B cell (primary cell): ENCODE data around the gene TMEM208. TPM values are rescaled to one million over a fixed set of nuclear protein-coding genes. Genes with fewer than 3 reads are reported as not detected.
A peak's percentile ranks its signal among the peaks of the same experiment; 100 is the strongest.

Experiments used
- ATAC-seq: fragments of 200-7000 bp; cut with Tn5 transposase; one replicate; pipeline ENCODE4 v1.10.0; 2021; ENCODE audit warnings: low read depth, mild to moderate bottlenecking, moderate number of reproducible peaks, moderate library complexity
- CTCF ChIA-PET: fragments of 350-600 bp; sonication (Branson Sonifier 250); formaldehyde crosslinking; loops from one replicate; lab custom pipeline; 2021; ENCODE audit warnings: antibody characterized with exemption, inconsistent platforms; lab: Charles Lee
- POLR2A ChIA-PET: fragments of 350-600 bp; sonication (Branson Sonifier 250); formaldehyde crosslinking; loops from one replicate; lab custom pipeline; 2021; ENCODE audit warnings: antibody characterized with exemption; lab: Charles Lee
- DNase-seq: peaks from one replicate; pipeline ENCODE4 v3.0.0; 2013
- H2AFZ ChIP-seq: 2 replicates; pipeline ENCODE4 v1.6.1; 2012; ENCODE audit warnings: mild to moderate bottlenecking, low read depth, low read length; ENCODE audit not compliant: insufficient read depth, poor library complexity, severe bottlenecking
- H3K27ac ChIP-seq, 2 donors: 1 replicate in 1 of 2; 2 replicates in 1 of 2; pipeline ENCODE4 v1.5.1; 2012 to 2013; ENCODE audit warnings: low read length in 2 of 2, mild to moderate bottlenecking in 2 of 2, moderate library complexity in 1 of 2
- H3K27me3 ChIP-seq, 4 experiments: fragments of 200-600 bp in 1 of 4; sonication (generic) in 1 of 4; replicated peaks in 1 of 4; 1 replicate in 2 of 4; 2 replicates in 2 of 4; pipeline versions ENCODE4 v1.6.1 to v1.7.0; 2013 to 2016; ENCODE audit warnings: low read length in 3 of 4, mild to moderate bottlenecking in 2 of 4, mixed read lengths in 1 of 4, moderate library complexity in 1 of 4; ENCODE audit not compliant: insufficient read depth in 4 of 4, control insufficient read depth in 3 of 4; ENCODE audit errors: control extremely low read depth in 1 of 4
- H3K36me3 ChIP-seq, 2 experiments: replicated peaks in 1 of 2; 1 replicate in 1 of 2; 2 replicates in 1 of 2; pipeline versions ENCODE4 v1.6.1 to v1.7.1; 2013; ENCODE audit warnings: low read length in 1 of 2; ENCODE audit not compliant: insufficient read depth in 2 of 2, control insufficient read depth in 1 of 2; ENCODE audit errors: control extremely low read depth in 1 of 2, extremely low read depth in 1 of 2
- H3K4me1 ChIP-seq, 2 donors: fragments of 200-600 bp in 1 of 2; sonication (generic) in 1 of 2; 1 replicate in 1 of 2; 2 replicates in 1 of 2; pipeline versions ENCODE4 v1.5.1 to v1.6.1; 2013 to 2017; ENCODE audit warnings: low read length in 2 of 2; ENCODE audit not compliant: control insufficient read depth in 2 of 2, insufficient read depth in 2 of 2
- H3K4me2 ChIP-seq: replicated peaks from 2 replicates; pipeline ENCODE3; 2012; ENCODE audit warnings: mild to moderate bottlenecking, low read depth, low read length; ENCODE audit not compliant: poor library complexity, severe bottlenecking
- H3K4me3 ChIP-seq, 5 experiments: fragments of 200-600 bp in 1 of 5; sonication (generic) in 1 of 5; 1 replicate in 3 of 5; 2 replicates in 2 of 5; pipeline versions ENCODE4 v1.5.1 to v1.7.0; 2011 to 2016; ENCODE audit warnings: low read length in 4 of 5, mild to moderate bottlenecking in 4 of 5, low read depth in 2 of 5, control low read depth in 1 of 5, moderate library complexity in 1 of 5; ENCODE audit not compliant: insufficient read depth in 1 of 5; ENCODE audit errors: control extremely low read depth in 1 of 5, extremely low read depth in 1 of 5
- H3K79me2 ChIP-seq: fragments of 200-600 bp; sonication (generic); one replicate; pipeline ENCODE4 v1.6.0; 2016; ENCODE audit warnings: low read length; ENCODE audit not compliant: control insufficient read depth, insufficient read depth
- H3K9ac ChIP-seq: fragments of 200-600 bp; sonication (generic); 2 replicates; pipeline ENCODE4 v1.6.1; 2017; ENCODE audit warnings: mild to moderate bottlenecking, low read length, moderate library complexity
- H3K9me3 ChIP-seq, 3 donors: one replicate each; pipeline versions ENCODE4 v1.6.1 to v1.7.1; 2013; ENCODE audit warnings: low read length in 2 of 3; ENCODE audit not compliant: control insufficient read depth in 2 of 3, insufficient read depth in 1 of 3; ENCODE audit errors: control extremely low read depth in 1 of 3
- H4K20me1 ChIP-seq: 2 replicates; pipeline ENCODE4 v1.6.0; 2012; ENCODE audit warnings: mild to moderate bottlenecking, low read length; ENCODE audit not compliant: insufficient read depth, control insufficient read depth, poor library complexity, severe bottlenecking
- H3K27ac Mint-ChIP-seq: one replicate; pipeline ENCODE4 v1.8.0; 2021; ENCODE audit warnings: mixed read lengths
- H3K27me3 Mint-ChIP-seq: one replicate; pipeline ENCODE4 v1.8.0; 2021; ENCODE audit warnings: mixed read lengths
- H3K4me1 Mint-ChIP-seq: one replicate; pipeline ENCODE4 v1.8.0; 2021; ENCODE audit warnings: mixed read lengths
- H3K4me3 Mint-ChIP-seq: one replicate; pipeline ENCODE4 v1.8.0; 2021; ENCODE audit warnings: mixed read lengths
- H3K9me3 Mint-ChIP-seq: one replicate; pipeline ENCODE4 v1.8.0; 2022; ENCODE audit warnings: mixed read lengths; ENCODE audit not compliant: insufficient read depth
- EZH2 ChIP-seq: IDR thresholded peaks from 2 replicates; pipeline ENCODE4 v1.6.1; 2012; ENCODE audit warnings: borderline replicate concordance, low read depth, mild to moderate bottlenecking, moderate library complexity, low read length; ENCODE audit not compliant: insufficient read depth, poor library complexity, severe bottlenecking
- WGBS: methylation state at CpG from one replicate; pipeline ENCODE4 v1.1.5; 2013; ENCODE audit warnings: missing lambda C conversion rate; ENCODE audit not compliant: insufficient coverage; 5-methylcytosine and 5-hydroxymethylcytosine counted together
- intact Hi-C: fragments of 100-400 bp; cut with micrococcal nuclease; formaldehyde crosslinking; loops from one replicate; pipeline ENCODE4 v1.10.0; 2022
- polyA plus RNA-seq: library from polyadenylated mRNA; depleted of rRNA; stranded (reverse); fragments of >200 nt; gene quantifications from 2 replicates; pipeline ENCODE4 v1.2.3, GENCODE V29; 2012
- total RNA-seq, 2 donors: library from RNA; stranded (reverse); fragments of 120-200 nt in 1 of 2; gene quantifications; 1 replicate in 1 of 2; 2 replicates in 1 of 2; pipeline versions ENCODE4 v1.2.3 to v1.2.4, GENCODE V29; 2013 to 2022
- TF ChIP-seq, protein P1 (sequence below): fragments of 200-600 bp; IDR thresholded peaks from one replicate; pipeline ENCODE4 v1.8.0; 2022; ENCODE audit warnings: antibody characterized with exemption, mild to moderate bottlenecking

TMEM208 gene
- total and polyA plus RNA-seq, 2 donors (not counting 1 experiment from before 2014, with no cell fraction given): 36.1 to 40.4 TPM

DNA sequence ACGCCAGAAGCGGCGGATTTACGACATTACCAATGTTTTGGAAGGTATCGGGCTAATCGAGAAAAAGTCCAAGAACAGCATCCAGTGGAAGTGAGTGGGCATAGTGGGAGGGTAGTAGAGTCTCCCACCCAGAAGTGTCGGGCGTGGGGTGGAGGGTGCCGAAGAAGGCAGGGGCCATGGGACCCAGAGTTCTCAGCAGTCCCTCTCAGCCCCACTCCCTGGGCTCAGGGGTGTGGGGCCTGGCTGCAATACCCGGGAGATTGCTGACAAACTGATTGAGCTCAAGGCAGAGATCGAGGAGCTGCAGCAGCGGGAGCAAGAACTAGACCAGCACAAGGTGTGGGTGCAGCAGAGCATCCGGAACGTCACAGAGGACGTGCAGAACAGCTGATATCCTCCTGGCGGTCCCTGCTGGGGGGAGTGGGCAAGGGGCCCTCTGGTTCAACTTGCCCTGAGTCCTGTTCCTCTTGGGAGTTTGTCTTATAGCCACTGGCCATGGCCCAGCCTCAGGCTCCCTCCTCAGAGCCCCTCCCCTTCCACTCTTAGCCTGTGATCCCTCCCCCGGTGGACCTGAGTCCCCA, 34.1 kb upstream of the TMEM208 start:
- Histone ChIP-seq H3K36me3 (peaks cover 0 to 42% of the 10 kb centered on the region in 2 experiments), H2AFZ (no peak overlapping the region), H3K9me3 (peaks cover 0 to 5% (median 0%) of the 10 kb centered on the region in 3 donors), H3K9ac (peak overlapping the region; percentile 94), H3K27me3 (peaks cover 0 to 11% (median 0%) of the 10 kb centered on the region in 4 experiments), H4K20me1 (peaks cover 47% of the 10 kb centered on the region), H3K4me3 (peak overlapping the region; percentile 54 to 98 (median 97)), H3K4me1 (peaks cover 22 to 28% of the 10 kb centered on the region in 2 donors), H3K27ac (peak overlapping the region; percentile 52 to 93), H3K4me2 (peak overlapping the region; percentile 97), H3K79me2 (peaks cover 43% of the 10 kb centered on the region)
- ChIA-PET CTCF (interaction anchor here (0.6 kb wide), 1 partner anchor 709 kb away, joined by 3 read pairs; no protein-coding TSS in a partner anchor), POLR2A (interaction anchor here (0.6 to 2.2 kb wide), 2 partner anchors 27 to 34 kb away, joined by 3 to 4 read pairs; partner anchors contain the start of gene TMEM208)
- ATAC-seq (no peak), DNase-seq (no peak)
- H3K4me1 Mint-ChIP-seq: peaks cover 34% of the 10 kb centered on the region
- H3K4me3 Mint-ChIP-seq: peak overlapping the region; percentile 92
- H3K9me3 Mint-ChIP-seq: no peaks in the 10 kb centered on the region
- WGBS: 34% methylated on average over 15 of the region's 17 CpGs
- H3K27me3 Mint-ChIP-seq: peaks cover 2% of the 10 kb centered on the region
- intact Hi-C loops: loop anchor here (1.0 to 2.0 kb wide), 4 partner anchors 10 to 54 kb away; partner anchors contain the start of genes FHOD1, MATCAP1 and TMEM208
- TF ChIP-seq, protein P1, sequence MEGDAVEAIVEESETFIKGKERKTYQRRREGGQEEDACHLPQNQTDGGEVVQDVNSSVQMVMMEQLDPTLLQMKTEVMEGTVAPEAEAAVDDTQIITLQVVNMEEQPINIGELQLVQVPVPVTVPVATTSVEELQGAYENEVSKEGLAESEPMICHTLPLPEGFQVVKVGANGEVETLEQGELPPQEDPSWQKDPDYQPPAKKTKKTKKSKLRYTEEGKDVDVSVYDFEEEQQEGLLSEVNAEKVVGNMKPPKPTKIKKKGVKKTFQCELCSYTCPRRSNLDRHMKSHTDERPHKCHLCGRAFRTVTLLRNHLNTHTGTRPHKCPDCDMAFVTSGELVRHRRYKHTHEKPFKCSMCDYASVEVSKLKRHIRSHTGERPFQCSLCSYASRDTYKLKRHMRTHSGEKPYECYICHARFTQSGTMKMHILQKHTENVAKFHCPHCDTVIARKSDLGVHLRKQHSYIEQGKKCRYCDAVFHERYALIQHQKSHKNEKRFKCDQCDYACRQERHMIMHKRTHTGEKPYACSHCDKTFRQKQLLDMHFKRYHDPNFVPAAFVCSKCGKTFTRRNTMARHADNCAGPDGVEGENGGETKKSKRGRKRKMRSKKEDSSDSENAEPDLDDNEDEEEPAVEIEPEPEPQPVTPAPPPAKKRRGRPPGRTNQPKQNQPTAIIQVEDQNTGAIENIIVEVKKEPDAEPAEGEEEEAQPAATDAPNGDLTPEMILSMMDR: no peak
- no peak for TF ChIP-seq EZH2
- H3K27ac Mint-ChIP-seq: peak overlapping the region; percentile 65

GRCh38 chr16:67193536-67193935, 33.4 kb upstream of the TMEM208 start:
- intact Hi-C loops: loop anchor here (2.0 kb wide), 1 partner anchor 33 kb away; no protein-coding TSS in a partner anchor
- Histone ChIP-seq H3K27me3 (peaks cover 0 to 6% (median 0%) of the 10 kb centered on the region in 4 experiments), H3K9ac (peak overlapping the region; percentile 94), H3K79me2 (peaks cover 43% of the 10 kb centered on the region), H3K36me3 (peaks cover 0 to 49% of the 10 kb centered on the region in 2 experiments), H4K20me1 (peaks cover 54% of the 10 kb centered on the region), H3K4me3 (peak overlapping the region in 1 of 5 experiments; percentile 74), H3K9me3 (peaks cover 0 to 5% (median 0%) of the 10 kb centered on the region in 3 donors), H3K27ac (no peak overlapping the region), H3K4me2 (peak overlapping the region; percentile 97), H3K4me1 (peaks cover 22 to 28% of the 10 kb centered on the region in 2 donors), H2AFZ (no peak overlapping the region)
- ChIA-PET POLR2A (interaction anchor here (0.7 to 2.2 kb wide), 2 partner anchors 33 to 287 kb away, joined by 4 to 5 read pairs; partner anchors contain the start of genes ATP6V0D1 and TMEM208), CTCF (interaction anchor here (1.1 to 2.3 kb wide), 2 partner anchors 8 to 36 kb away, joined by 3 to 7 read pairs; no protein-coding TSS in a partner anchor)
- Mint-ChIP-seq H3K9me3 (no peaks in the 10 kb centered on the region), H3K27me3 (no peaks in the 10 kb centered on the region), H3K4me1 (peaks cover 38% of the 10 kb centered on the region), H3K4me3 (peak overlapping the region; percentile 92), H3K27ac (no peak overlapping the region)
- DNase-seq (no peak), ATAC-seq (no peak)
- TF ChIP-seq, protein P1: no peak
- no peak for TF ChIP-seq EZH2
